ENCODE measurements around the gene CX3CL1. TPM values are rescaled to one million over a fixed set of nuclear protein-coding genes. Genes with fewer than 3 reads are reported as not detected.

CX3CL1 gene
- polyA plus RNA-seq, 1 experiment = 0.02 TPM

- Histone ChIP-seq H3K27me3 (ENCODE audit: control insufficient read depth, insufficient read depth, low read length) (no peaks in the 10 kb centered on the region), H3K36me3 (ENCODE audit: control insufficient read depth, insufficient read depth, low read length) (peaks cover 2% of the 10 kb centered on the region; the same call in 1 of the 2 replicates), H3K4me3 (ENCODE audit: low read depth, low read length) (no peak overlapping the region)
- CTCF ChIA-PET = interaction anchor here (0.7 to 17.0 kb wide), 13 partner anchors 10 to 331 kb away, joined by 3 to 461 read pairs (median 4); partner anchors contain the start of genes CIAPIN1, COQ9, CPNE2 and POLR2C
- POLR2A ChIA-PET = no interaction called here
- DNase-seq (ENCODE audit: low read depth) = no peak
- TF ChIP-seq CTCF (IDR thresholded peaks at IDR 0.05; ENCODE audit: insufficient read depth, low read depth, low read length) = no peak
These were observed 50.9 kb downstream of the CX3CL1 start for GRCh38 chr16:57423152-57423551.

GRCh38 chr16:57424583-57424982 lies 52.3 kb downstream of the CX3CL1 start:
- no peak for TF ChIP-seq CTCF (IDR thresholded peaks at IDR 0.05; ENCODE audit: insufficient read depth, low read depth, low read length)
- Histone ChIP-seq H3K4me3 (ENCODE audit: low read depth, low read length) (no peak overlapping the region), H3K36me3 (ENCODE audit: control insufficient read depth, insufficient read depth, low read length) (peaks cover 8% of the 10 kb centered on the region), H3K27me3 (ENCODE audit: control insufficient read depth, insufficient read depth, low read length) (no peaks in the 10 kb centered on the region)
- ChIA-PET CTCF (interaction anchor here (1.0 to 17.0 kb wide), 4 partner anchors 8 to 118 kb away, joined by 3 to 461 read pairs (median 120); no protein-coding TSS in a partner anchor), POLR2A (no interaction called here)
- DNase-seq (ENCODE audit: low read depth) = no peak

GRCh38 chr16:57426356-57426755 lies 54.1 kb downstream of the CX3CL1 start:
- Histone ChIP-seq H3K36me3 (ENCODE audit: control insufficient read depth, insufficient read depth, low read length) (peaks cover 12% of the 10 kb centered on the region), H3K27me3 (ENCODE audit: control insufficient read depth, insufficient read depth, low read length) (no peaks in the 10 kb centered on the region), H3K4me3 (ENCODE audit: low read depth, low read length) (no peak overlapping the region)
- CTCF ChIA-PET = interaction anchor here (1.5 to 17.0 kb wide), 3 partner anchors 9 to 120 kb away, joined by 6 to 461 read pairs (median 9); no protein-coding TSS in a partner anchor
- TF ChIP-seq CTCF (IDR thresholded peaks at IDR 0.05; ENCODE audit: insufficient read depth, low read depth, low read length) = no peak
- no peak for DNase-seq (ENCODE audit: low read depth)
- POLR2A ChIA-PET = interaction anchor here (0.6 kb wide), 1 partner anchor 271 kb away, joined by 3 read pairs; no protein-coding TSS in a partner anchor

- Histone ChIP-seq H3K36me3 (ENCODE audit: control insufficient read depth, insufficient read depth, low read length) (peaks cover 14% of the 10 kb centered on the region), H3K4me3 (ENCODE audit: low read depth, low read length) (no peak overlapping the region), H3K27me3 (ENCODE audit: control insufficient read depth, insufficient read depth, low read length) (no peaks in the 10 kb centered on the region)
- no peak for TF ChIP-seq CTCF (IDR thresholded peaks at IDR 0.05; ENCODE audit: insufficient read depth, low read depth, low read length)
- DNase-seq (ENCODE audit: low read depth) = no peak
- CTCF ChIA-PET = interaction anchor here (1.5 to 17.0 kb wide), 3 partner anchors 10 to 121 kb away, joined by 6 to 461 read pairs (median 9); no protein-coding TSS in a partner anchor
- POLR2A ChIA-PET = no interaction called here
These were observed 55.0 kb downstream of the CX3CL1 start for GRCh38 chr16:57427307-57427706.

- H3K27me3 ChIP-seq (ENCODE audit: control insufficient read depth, insufficient read depth, low read length) = no peaks in the 10 kb centered on the region
- H3K36me3 ChIP-seq (ENCODE audit: control insufficient read depth, insufficient read depth, low read length) = peaks cover 15% of the 10 kb centered on the region
- no peak overlapping the region for H3K4me3 ChIP-seq (ENCODE audit: low read depth, low read length)
- DNase-seq (ENCODE audit: low read depth) = no peak
- POLR2A ChIA-PET = no interaction called here
- CTCF ChIA-PET = no interaction called here
- no peak for TF ChIP-seq CTCF (IDR thresholded peaks at IDR 0.05; ENCODE audit: insufficient read depth, low read depth, low read length)
These were observed 55.5 kb downstream of the CX3CL1 start for GRCh38 chr16:57427824-57428223.

All from BJ (cell line).